Measurements from ENCODE around the gene LPCAT3. TPM values are rescaled to one million over a fixed set of nuclear protein-coding genes. Genes with fewer than 3 reads are reported as not detected.

The LPCAT3 gene, protein sequence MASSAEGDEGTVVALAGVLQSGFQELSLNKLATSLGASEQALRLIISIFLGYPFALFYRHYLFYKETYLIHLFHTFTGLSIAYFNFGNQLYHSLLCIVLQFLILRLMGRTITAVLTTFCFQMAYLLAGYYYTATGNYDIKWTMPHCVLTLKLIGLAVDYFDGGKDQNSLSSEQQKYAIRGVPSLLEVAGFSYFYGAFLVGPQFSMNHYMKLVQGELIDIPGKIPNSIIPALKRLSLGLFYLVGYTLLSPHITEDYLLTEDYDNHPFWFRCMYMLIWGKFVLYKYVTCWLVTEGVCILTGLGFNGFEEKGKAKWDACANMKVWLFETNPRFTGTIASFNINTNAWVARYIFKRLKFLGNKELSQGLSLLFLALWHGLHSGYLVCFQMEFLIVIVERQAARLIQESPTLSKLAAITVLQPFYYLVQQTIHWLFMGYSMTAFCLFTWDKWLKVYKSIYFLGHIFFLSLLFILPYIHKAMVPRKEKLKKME
- total RNA-seq (2016; rRNA removed; fragmentation: Illumina TruSeq; extraction: Trizol) (22.1 and 44.5 TPM in 2 replicates), polyA plus RNA-seq (2011; rRNA removed) (62.7 and 64.3 TPM in 2 replicates), polyA minus RNA-seq (2011; rRNA and poly(A)+ RNA removed; ENCODE audit: low replicate concordance) (92.1 and 114 TPM in 2 replicates), Bru-seq, nascent RNA (percentile 72 among the genes with signal in this experiment), BruChase-seq, experiment 1, labeled RNA remaining after a 6-hour chase (percentile 65 among the genes with signal in this experiment), BruChase-seq, experiment 2, labeled RNA remaining after a 2-hour chase (percentile 68 among the genes with signal in this experiment)
- total RNA-seq (2016; cell fraction: cytosol; rRNA removed; fragmentation: Illumina TruSeq; extraction: Trizol; ENCODE audit: low read depth), result 15.6 and 16.1 TPM in 2 replicates
- 19.8 and 46.9 TPM in 2 replicates for total RNA-seq (2016; cell fraction: insoluble cytoplasmic fraction; rRNA removed; fragmentation: Illumina TruSeq; extraction: Trizol)
- total RNA-seq (2016; cell fraction: membrane; rRNA removed; fragmentation: Illumina TruSeq; extraction: Trizol), result 25.0 and 25.2 TPM in 2 replicates
- 47.0 and 56.7 TPM in 2 replicates for total RNA-seq (2016; cell fraction: nucleus; rRNA removed; fragmentation: Illumina TruSeq; extraction: Trizol)
- polyA plus RNA-seq (2011; cell fraction: cytosol; rRNA removed), result 50.0 and 61.5 TPM in 2 replicates
- 28.8 and 35.4 TPM in 2 replicates for polyA plus RNA-seq (2011; cell fraction: nucleus; rRNA removed)
- polyA plus RNA-seq (2012), result 34.6 and 45.3 TPM in 2 replicates
- 12.9 and 13.6 TPM in 2 replicates for polyA plus RNA-seq (2016; cell fraction: cytosol; fragmentation: Illumina TruSeq; extraction: Trizol; ENCODE audit: low read depth)
- polyA plus RNA-seq (2016; cell fraction: insoluble cytoplasmic fraction; fragmentation: Illumina TruSeq; extraction: Trizol; ENCODE audit: low read depth), result 25.6 and 31.4 TPM in 2 replicates
- polyA plus RNA-seq (2016; cell fraction: membrane; fragmentation: Illumina TruSeq; extraction: Trizol; ENCODE audit: low read depth), result 26.7 TPM in 2 replicates
- 89.0 and 95.4 TPM in 2 replicates for polyA plus RNA-seq (2016; cell fraction: nucleus; fragmentation: Illumina TruSeq; extraction: Trizol; ENCODE audit: insufficient read depth, low read depth)
- polyA minus RNA-seq (2011; cell fraction: cytosol; rRNA and poly(A)+ RNA removed), result 27.7 TPM in 2 replicates
- polyA minus RNA-seq (2011; cell fraction: nucleus; rRNA and poly(A)+ RNA removed), result 34.9 and 49.9 TPM in 2 replicates
- long read RNA-seq, experiment 1, transcript LPCAT3-201 (13 exons, 2,268 nt), result major isoform, 60 of 73 reads
- long read RNA-seq, experiment 1, partial matches to known transcripts, result 5 of 73 reads
- long read RNA-seq, experiment 1, other reads (novel, unspliced or antisense), result 8 of 73 reads
- long read RNA-seq, experiment 2, partial matches to known transcripts, result 59 of 80 reads
- long read RNA-seq, experiment 2, other reads (novel, unspliced or antisense), result 21 of 80 reads

DNA sequence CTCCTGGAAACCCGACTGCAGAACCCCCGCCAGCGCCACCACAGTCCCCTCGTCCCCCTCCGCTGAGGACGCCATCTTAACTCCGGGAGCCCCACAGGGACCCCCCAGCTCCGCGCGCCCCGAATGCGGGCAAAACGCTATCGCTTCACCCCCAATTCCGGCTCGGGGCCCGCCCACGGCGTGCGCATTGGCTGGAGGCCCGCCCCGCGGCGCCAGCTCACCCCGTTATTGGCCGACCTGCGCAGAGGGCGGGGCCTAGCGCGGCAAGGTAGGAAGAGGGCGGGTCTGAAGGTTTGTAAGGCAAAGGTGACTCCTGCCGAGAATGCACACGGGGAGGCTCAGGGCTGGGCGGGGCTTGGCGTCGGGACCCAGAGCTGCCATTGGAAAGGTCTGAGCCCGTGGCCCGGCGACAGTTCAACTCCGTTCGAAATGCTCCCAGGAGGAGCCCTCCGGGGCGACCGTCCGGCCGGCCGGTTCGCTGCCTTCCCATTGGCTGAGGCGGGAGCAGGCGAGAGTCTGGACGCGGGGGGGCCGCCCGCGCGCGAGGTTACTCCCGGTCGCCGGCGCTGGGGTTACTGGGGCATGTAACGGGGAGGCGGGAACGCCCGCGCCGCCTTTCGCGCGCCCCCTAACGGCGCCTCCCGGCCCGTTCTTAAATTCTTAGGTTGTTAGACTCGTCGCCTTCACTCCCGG lies at the start of gene LPCAT3:
Gene LPCAT3 (minus strand): TSS at position 127 of the 693 bp plus-strand sequence. CDS start 52 bp downstream, at position 75.
- H2AFZ ChIP-seq (ENCODE audit: low read length), result peak within 1 kb of the TSS; percentile 54
- ATAC-seq, result peak; percentile 96
- H3K27ac ChIP-seq (ENCODE audit: extremely low read length, insufficient read depth, low read length), result peak within 1 kb of the TSS; percentile 97
- 2% methylated on average over 11 of the region's 77 CpGs for WGBS (ENCODE audit: low lambda C conversion rate)
- intact Hi-C loops (cut with micrococcal nuclease; ENCODE audit: unreplicated experiment) (loop anchor here (1.0 to 2.0 kb wide), 2 partner anchors 38 to 48 kb away; partner anchors contain the start of genes EMG1 and PHB2), in situ Hi-C loops (cut with HindIII; ENCODE audit: extremely low pct_ligation_motif_present, low pct_unique_long_range_greater_than_20kb) (loop anchor here (5.0 kb wide), 1 partner anchor 36 kb away; no protein-coding TSS in a partner anchor)
- H3K79me2 ChIP-seq (ENCODE audit: insufficient read depth, low read length), result peaks cover 31% of the 10 kb centered on the region
- POLR2A ChIA-PET, result interaction anchor here (0.6 to 4.1 kb wide), 21 partner anchors 9 to 418 kb away, joined by 3 to 52 read pairs (median 5); partner anchors contain the start of genes C12orf57, C1RL, RNU7-1 and SPSB2
- H3K36me3 ChIP-seq (replicated peaks in 1 of 2; ENCODE audit: control insufficient read depth in 1 of 2, insufficient read depth in 2 of 2, low read length in 2 of 2), result peaks cover 0 to under 1% of the 10 kb centered on the region in 2 experiments; a peak in 3 of 5 replicates
- H3K9me3 ChIP-seq (ENCODE audit: low read length), result no peaks in the 10 kb centered on the region
- H3K27me3 ChIP-seq (ENCODE audit: control insufficient read depth in 1 of 2, insufficient read depth in 2 of 2, low read length in 2 of 2), result no peaks in the 10 kb centered on the region; a peak in 1 of 5 replicates
- no TSS peak for BruUV-seq (replicated peaks)
- peak; percentile 85 for FAIRE-seq
- peak within 1 kb of the TSS; percentile 60 to 97 (median 85) for H3K4me3 ChIP-seq (replicated peaks in 1 of 3; ENCODE audit: insufficient read depth in 1 of 3, low read depth in 2 of 3, low read length in 3 of 3)
- peak within 1 kb of the TSS; percentile 79 for H3K9ac ChIP-seq (ENCODE audit: insufficient read depth, low read depth, low read length)
- peaks cover 35% of the 10 kb centered on the region for H3K4me1 ChIP-seq (ENCODE audit: insufficient read depth, low read length)
- H4K20me1 ChIP-seq (ENCODE audit: insufficient read depth, low read length), result no peaks in the 10 kb centered on the region
- peak within 1 kb of the TSS; percentile 88 for H3K4me2 ChIP-seq (ENCODE audit: low read depth, low read length)
- peak; percentile 92 for DNase-seq (ENCODE audit: low spot score)
- CTCF ChIA-PET (ENCODE audit: low intra/inter-chr PET ratio, low total read pairs), result interaction anchor here (0.9 to 1.3 kb wide), 3 partner anchors 53 to 74 kb away, joined by 3 to 4 read pairs (median 4); partner anchors contain the start of genes C12orf57, C1R and RNU7-1
- TF ChIP-seq HNRNPL (IDR thresholded peaks at IDR 0.05; ENCODE audit: low read depth, low read length) (no peak; the same call in 1 of the 2 replicates), ZNF331 (CRISPR knock-in tag; IDR thresholded peaks at IDR 0.05) (peak; percentile 61), SRSF1 (optimal IDR thresholded peaks at IDR 0.05; ENCODE audit: low read depth, low read length) (peak; percentile 70), ZNF746 (CRISPR knock-in tag; IDR thresholded peaks at IDR 0.05) (no peak), TCF12 (IDR thresholded peaks at IDR 0.05) (no peak), TCF12 (CRISPR knock-in tag; IDR thresholded peaks at IDR 0.05) (peak; percentile 39; the same call in 1 of the 2 replicates), HMG20A (CRISPR knock-in tag; IDR thresholded peaks at IDR 0.05; ENCODE audit: borderline replicate concordance) (peak; percentile 16; the same call in 1 of the 2 replicates), BRD4 (CRISPR knock-in tag; IDR thresholded peaks at IDR 0.05) (no peak), MXI1 (IDR thresholded peaks at IDR 0.05; ENCODE audit: borderline replicate concordance, low read depth, low read length) (peak; percentile 37; the same call in 1 of the 3 replicates), FOXA1 (IDR thresholded peaks at IDR 0.05) (no peak), FOXA1 (CRISPR knock-in tag; IDR thresholded peaks at IDR 0.05) (0 out of 2 replicates have a peak, but pooled peaks have one; percentile 7)
- TF ChIP-seq, protein P1, sequence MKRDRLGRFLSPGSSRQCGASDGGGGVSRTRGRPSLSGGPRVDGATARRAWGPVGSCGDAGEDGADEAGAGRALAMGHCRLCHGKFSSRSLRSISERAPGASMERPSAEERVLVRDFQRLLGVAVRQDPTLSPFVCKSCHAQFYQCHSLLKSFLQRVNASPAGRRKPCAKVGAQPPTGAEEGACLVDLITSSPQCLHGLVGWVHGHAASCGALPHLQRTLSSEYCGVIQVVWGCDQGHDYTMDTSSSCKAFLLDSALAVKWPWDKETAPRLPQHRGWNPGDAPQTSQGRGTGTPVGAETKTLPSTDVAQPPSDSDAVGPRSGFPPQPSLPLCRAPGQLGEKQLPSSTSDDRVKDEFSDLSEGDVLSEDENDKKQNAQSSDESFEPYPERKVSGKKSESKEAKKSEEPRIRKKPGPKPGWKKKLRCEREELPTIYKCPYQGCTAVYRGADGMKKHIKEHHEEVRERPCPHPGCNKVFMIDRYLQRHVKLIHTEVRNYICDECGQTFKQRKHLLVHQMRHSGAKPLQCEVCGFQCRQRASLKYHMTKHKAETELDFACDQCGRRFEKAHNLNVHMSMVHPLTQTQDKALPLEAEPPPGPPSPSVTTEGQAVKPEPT (CRISPR knock-in tag; IDR thresholded peaks at IDR 0.05; ENCODE audit: low read depth), result 0 out of 2 replicates have a peak, but pooled peaks have one; percentile 68
- TF ChIP-seq, protein P2, sequence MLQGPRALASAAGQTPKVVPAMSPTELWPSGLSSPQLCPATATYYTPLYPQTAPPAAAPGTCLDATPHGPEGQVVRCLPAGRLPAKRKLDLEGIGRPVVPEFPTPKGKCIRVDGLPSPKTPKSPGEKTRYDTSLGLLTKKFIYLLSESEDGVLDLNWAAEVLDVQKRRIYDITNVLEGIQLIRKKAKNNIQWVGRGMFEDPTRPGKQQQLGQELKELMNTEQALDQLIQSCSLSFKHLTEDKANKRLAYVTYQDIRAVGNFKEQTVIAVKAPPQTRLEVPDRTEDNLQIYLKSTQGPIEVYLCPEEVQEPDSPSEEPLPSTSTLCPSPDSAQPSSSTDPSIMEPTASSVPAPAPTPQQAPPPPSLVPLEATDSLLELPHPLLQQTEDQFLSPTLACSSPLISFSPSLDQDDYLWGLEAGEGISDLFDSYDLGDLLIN (CRISPR knock-in tag; IDR thresholded peaks at IDR 0.05; ENCODE audit: borderline replicate concordance), result peak; percentile 73; the same call in 1 of the 2 replicates

Data from HepG2 (cell line).